Erythroblast (primary cell): Measurements from ENCODE around the gene FGR.

Experiments
- GATA1 ChIP-seq: IDR thresholded peaks from 2 replicates; pipeline ENCODE4 v1.6.1; 2011; ENCODE audit warnings: low read depth, mild to moderate bottlenecking, control low read depth, low read length, moderate library complexity
- POLR2A ChIP-seq: IDR thresholded peaks from 2 replicates; pipeline ENCODE4 v1.6.1; 2011; ENCODE audit warnings: mild to moderate bottlenecking, low read length

- TF ChIP-seq POLR2A (no peak), GATA1 (no peak)
These were observed 44.0 kb downstream of the FGR start for GRCh38 chr1:27590917-27591508.
